Activated CD8-positive, alpha-beta memory T cell treated with anti-CD3 and anti-CD28 coated beads for 4 hours (primary cell): ENCODE measurements around the gene ENPP1.
"Not testable (repeated sequence)": the region's sequence is repeated elsewhere in the genome, so short reads cannot be mapped to it uniquely, and the experiment has no call there.

Experiments
- DNase-seq, 2 donors: peaks; one replicate each; pipeline ENCODE4 v3.0.0-alpha.2; 2020; ENCODE audit warnings: low read depth in 2 of 2

The ENPP1 gene

DNA sequence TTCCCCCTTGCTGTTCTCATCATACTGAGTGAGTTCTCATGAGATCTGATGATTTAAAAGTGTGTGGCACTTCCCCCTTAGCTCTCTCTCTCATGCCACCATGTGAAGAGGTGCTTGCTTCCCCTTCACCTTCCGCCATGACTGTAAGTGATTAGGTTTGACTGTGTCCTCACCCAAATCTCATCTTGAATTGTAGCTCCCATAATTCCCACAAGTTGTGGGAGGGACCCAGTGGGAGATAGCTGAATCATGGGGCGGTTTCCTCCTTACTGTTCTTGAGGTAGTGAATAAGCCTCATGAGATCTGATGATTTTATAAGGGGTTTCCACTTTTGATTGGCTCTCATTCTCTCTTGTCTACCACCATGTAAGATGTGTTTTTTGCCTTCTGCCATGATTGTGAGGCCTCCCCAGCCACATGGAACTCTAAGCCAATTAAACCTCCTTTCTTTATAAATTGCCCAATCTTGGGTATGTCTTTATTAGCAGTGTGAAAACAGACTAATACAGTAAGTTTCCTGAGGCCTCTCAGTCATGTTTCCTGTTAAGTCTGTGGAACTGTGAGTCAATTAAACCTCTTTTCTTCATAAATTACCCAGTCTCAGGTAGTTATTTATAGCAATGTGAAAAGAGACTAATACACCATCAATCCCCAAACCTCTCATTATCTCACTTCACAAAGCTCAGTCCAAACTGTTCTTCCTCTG, 108.4 kb downstream of the ENPP1 start:
- DNase-seq: not testable (repeated sequence)

DNA sequence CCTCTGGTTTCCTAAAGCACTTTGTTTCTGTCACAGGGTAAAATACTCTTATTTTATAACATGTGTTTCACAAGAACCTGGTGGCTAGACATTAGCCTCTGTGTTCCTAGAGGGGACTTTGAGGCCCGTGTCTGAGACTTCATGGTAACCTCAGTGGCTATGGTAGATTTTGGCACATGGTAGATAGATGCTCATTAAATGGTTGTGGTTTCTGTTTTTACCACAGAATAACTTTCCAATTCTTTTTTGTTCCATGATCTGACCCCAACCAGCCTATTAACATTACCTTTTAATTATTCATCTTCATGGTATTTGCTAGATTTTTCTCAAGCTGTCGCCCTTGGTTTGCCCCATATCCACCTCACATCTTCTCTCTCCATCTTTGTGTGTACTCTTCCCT, 109.0 kb downstream of the ENPP1 start:
- no peak for DNase-seq

GRCh38 chr6:131917318-131917717, 109.5 kb downstream of the ENPP1 start:
- DNase-seq: no peak

- no peak for DNase-seq
Observed at GRCh38 chr6:131917763-131918649, 110.2 kb downstream of the ENPP1 start.

DNA sequence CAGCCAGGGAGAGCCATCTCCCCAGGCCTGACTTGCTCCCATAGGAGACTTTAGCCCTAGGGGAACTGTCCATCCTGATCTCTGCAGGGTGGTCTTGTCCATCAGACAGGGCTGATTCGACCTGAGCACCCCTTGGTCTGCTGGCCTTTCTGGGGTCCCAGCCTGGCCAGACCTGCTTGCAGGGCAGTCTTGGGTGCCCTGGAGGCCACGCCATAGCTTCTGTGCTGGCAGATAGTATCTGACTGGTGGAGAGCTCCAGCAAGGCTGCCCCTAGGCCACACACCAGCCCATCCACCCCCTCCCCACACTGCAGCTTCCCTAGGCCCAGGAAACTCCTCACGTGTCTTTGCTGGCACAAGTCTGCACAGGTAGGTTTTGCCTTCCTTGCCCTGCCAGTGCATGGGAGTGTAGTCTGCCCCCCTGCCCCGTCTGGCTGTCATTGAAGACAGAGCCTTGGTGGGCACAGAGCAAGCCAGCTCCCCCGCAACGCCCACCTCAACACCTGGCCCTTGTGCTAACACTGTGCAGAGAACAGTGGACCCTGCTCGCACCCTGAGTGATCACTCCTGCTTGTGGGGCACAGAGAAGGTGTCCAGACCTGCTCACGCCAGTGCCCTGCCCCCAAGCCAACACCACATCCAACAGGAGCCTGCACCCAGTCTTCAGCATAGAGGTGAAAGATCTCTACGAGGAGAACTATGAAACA, 111.0 kb downstream of the ENPP1 start:
- DNase-seq: no peak

DNA sequence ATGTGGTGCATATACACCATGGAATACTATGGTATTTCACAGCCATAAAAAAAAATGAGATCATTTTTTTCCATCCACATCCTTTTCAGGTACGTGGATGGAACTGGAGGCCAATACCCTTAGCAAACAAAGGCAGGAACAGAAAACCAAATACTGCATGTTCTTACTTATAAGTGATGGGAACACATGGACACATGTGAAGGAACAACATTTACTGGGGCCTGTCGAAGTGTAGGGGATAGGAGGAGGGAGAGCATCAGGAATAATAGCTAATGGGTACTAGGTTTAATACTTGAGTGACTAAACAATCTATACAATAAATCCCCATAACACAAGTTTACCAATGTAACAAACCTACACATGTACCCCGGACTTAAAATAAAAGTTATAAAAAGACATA, 112.8 kb downstream of the ENPP1 start:
- no peak for DNase-seq

DNA sequence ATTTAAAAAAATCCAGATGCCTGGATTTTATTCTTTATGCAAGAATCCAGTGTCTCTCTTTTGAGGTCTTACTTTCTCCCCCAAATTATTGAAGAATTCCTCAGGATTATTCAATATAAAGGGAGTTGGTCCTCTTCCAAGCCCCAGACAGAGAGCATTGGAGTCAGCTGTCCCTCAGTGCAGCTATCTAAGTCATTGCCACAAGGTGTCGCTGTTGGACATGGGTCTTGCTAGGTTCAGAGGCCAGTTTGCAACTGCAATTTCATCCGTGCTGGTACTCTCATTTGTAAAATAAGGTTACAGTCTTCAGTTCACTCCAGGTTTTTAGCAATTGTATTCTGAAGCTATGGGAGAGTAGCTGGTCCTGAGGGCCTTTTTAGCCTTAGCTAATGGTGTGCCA, 115.5 kb downstream of the ENPP1 start:
- DNase-seq: no peak

- no peak for DNase-seq
Observed at GRCh38 chr6:131924881-131925474, 117.2 kb downstream of the ENPP1 start.

GRCh38 chr6:131929264-131929663, 121.4 kb downstream of the ENPP1 start:
- no peak for DNase-seq

GRCh38 chr6:131929976-131930375, 122.2 kb downstream of the ENPP1 start:
- no peak for DNase-seq

- DNase-seq: no peak
Observed at GRCh38 chr6:131931063-131931750, 123.4 kb downstream of the ENPP1 start.

- DNase-seq: no peak
Observed at GRCh38 chr6:131936156-131936555, 128.3 kb downstream of the ENPP1 start.

DNA sequence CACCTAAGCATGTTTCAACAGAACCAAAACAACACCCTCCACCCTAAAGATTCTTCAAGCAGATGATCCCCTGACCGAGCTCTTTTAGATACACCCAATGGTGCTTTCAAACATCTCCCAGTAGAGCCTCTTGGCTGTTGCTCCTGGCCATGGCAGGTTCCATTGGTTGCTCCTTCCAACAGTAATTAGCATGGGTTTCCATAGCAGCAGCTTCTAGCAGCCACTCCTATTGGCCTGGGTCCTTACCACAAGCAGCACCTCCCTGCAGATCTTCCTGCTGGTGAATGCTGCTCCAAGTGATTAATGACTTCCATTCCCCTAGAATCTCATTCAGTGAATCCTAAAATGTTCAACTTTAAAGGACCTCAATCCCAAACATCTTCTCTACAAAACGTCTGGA, 129.4 kb downstream of the ENPP1 start:
- no peak for DNase-seq

DNA sequence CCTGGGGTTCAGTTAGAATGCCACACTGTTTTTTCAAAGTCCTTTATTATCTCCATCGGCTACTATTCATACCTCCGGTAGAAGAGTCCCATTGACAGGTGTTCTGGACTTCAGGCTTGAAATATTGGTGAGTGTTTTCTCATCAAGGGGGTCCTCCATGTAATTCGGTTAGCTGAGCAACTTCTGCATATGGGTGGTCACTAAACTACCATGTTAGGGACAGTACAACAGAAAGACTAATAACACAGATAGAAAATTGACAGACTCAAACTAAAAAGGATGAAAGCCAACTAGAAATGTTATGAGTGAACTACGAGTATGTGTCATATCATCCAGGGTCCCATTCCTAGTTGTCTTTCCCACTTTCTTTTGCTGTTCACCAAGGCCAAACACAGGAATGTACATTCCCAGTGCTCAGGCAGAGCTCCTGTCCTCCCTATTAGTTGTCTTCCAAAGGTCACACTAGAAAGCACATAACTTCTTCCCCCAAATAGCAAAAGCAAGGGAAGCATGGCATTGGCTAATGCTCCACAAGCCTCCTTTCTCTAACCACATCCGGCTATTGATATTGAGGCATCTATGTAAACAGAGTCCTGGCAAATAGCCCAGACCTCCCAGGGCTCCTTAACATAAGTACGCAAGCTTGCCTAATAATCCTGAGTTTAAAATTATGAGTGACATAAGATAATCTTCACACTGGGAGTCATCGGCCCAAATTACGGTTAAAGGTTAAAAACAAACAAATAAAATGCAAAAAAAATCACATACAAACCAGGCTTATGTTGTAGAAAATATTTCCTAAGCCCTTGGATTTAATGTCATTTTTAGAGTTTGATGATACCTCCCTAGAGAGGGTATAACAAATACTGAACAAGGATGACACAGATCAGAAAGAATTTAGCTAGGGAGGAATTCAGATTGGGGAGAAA, 130.1 kb downstream of the ENPP1 start:
- DNase-seq: no peak
